Vagina (tissue), 2 donors: ENCODE measurements around the gene ANKRD44.

Source experiments
- POLR2A ChIP-seq, 2 donors: fragments of 450-650 bp; IDR thresholded peaks; one replicate each; pipeline ENCODE4 v1.6.1; 2017; ENCODE audit warnings: antibody characterized with exemption in 2 of 2, mild to moderate bottlenecking in 2 of 2, moderate library complexity in 2 of 2
- POLR2AphosphoS5 ChIP-seq, 2 donors: sonication (generic); formaldehyde crosslinking; IDR thresholded peaks; one replicate each; pipeline ENCODE4 v1.9.0; 2017; ENCODE audit warnings: antibody characterized with exemption in 2 of 2, mild to moderate bottlenecking in 2 of 2, low read depth in 1 of 2; ENCODE audit not compliant: insufficient read depth in 1 of 2
- TF ChIP-seq, protein P1 (sequence below), 3 experiments: fragments of 450-650 bp in 2 of 3; fragments of 200-600 bp in 1 of 3; sonication (generic) in 1 of 3; IDR thresholded peaks; one replicate each; pipeline ENCODE4 v1.5.1; 2017 to 2019; ENCODE audit warnings: antibody characterized with exemption in 3 of 3, mild to moderate bottlenecking in 2 of 3, moderate library complexity in 2 of 3

DNA sequence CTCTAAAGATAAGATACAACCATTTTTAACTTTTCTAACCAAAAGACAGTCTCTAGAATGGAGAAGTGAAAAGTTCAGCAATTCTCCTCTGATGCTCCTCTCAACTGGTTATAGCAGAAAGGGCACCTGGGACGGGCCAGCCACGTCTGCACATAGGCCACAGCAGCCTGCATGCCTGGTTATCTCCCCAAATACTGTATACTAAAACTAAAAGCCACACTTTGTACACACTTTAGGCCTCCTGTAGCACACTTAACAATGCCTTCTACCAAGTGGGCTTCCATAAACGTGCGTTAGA, 179.1 kb downstream of the ANKRD44 start:
- TF ChIP-seq, protein P1, sequence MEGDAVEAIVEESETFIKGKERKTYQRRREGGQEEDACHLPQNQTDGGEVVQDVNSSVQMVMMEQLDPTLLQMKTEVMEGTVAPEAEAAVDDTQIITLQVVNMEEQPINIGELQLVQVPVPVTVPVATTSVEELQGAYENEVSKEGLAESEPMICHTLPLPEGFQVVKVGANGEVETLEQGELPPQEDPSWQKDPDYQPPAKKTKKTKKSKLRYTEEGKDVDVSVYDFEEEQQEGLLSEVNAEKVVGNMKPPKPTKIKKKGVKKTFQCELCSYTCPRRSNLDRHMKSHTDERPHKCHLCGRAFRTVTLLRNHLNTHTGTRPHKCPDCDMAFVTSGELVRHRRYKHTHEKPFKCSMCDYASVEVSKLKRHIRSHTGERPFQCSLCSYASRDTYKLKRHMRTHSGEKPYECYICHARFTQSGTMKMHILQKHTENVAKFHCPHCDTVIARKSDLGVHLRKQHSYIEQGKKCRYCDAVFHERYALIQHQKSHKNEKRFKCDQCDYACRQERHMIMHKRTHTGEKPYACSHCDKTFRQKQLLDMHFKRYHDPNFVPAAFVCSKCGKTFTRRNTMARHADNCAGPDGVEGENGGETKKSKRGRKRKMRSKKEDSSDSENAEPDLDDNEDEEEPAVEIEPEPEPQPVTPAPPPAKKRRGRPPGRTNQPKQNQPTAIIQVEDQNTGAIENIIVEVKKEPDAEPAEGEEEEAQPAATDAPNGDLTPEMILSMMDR (IDR thresholded peaks at IDR 0.05) = no peak
- TF ChIP-seq POLR2AphosphoS5 (IDR thresholded peaks at IDR 0.05; ENCODE audit: insufficient read depth in 1 of 2, low read depth in 1 of 2) (no peak), POLR2A (IDR thresholded peaks at IDR 0.05) (no peak)
